Measurements from ENCODE around the gene CCDC86. TPM values are rescaled to one million over a fixed set of nuclear protein-coding genes. Genes with fewer than 3 reads are reported as not detected.

Gene CCDC86
- 21.1 TPM for polyA plus RNA-seq

DNA sequence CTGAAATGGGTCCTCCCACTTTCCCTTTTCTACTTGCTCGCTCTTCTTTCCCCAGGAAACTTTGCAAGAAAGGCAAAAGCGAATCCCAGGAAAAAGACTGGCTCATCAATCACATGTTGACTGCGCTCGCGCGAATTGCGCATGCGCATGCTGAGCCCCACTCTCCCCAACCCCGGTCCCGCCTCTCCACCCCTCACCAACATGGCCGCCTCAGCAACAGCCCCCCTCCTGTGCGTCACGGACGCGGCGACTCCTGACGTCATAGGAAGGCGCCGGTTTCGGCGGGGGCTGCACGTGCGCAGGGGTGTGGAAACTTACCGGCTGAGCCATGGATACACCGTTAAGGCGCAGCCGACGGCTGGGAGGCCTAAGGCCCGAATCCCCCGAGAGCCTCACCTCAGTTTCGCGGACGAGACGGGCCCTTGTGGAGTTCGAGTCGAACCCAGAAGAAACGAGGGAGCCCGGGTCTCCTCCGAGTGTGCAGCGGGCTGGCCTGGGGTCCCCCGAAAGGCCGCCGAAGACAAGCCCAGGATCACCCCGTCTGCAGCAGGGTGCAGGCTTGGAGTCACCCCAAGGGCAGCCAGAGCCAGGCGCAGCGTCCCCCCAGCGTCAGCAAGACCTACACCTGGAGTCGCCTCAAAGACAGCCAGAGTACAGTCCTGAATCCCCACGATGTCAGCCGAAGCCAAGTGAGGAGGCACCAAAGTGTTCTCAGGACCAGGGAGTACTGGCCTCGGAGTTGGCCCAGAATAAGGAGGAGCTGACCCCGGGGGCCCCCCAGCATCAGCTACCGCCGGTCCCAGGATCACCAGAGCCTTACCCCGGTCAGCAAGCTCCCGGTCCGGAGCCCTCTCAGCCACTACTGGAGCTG, at the start of gene CCDC86:
Gene CCDC86 (plus strand): TSS at position 317 of the 871 bp plus-strand sequence. CDS start 12 bp downstream, at position 329.
- Mint-ChIP-seq H3K4me3 (peak within 1 kb of the TSS; percentile 74 to 100 (median 92)), H3K27ac (peak within 1 kb of the TSS; percentile 85 to 98 (median 95)), H3K36me3 (peaks cover 4% of the 10 kb centered on the region), H3K4me1 (peaks cover 26 to 35% (median 31%) of the 10 kb centered on the region in 3 donors), H3K27me3 (no peaks in the 10 kb centered on the region), H3K9me3 (no peaks in the 10 kb centered on the region)

DNA sequence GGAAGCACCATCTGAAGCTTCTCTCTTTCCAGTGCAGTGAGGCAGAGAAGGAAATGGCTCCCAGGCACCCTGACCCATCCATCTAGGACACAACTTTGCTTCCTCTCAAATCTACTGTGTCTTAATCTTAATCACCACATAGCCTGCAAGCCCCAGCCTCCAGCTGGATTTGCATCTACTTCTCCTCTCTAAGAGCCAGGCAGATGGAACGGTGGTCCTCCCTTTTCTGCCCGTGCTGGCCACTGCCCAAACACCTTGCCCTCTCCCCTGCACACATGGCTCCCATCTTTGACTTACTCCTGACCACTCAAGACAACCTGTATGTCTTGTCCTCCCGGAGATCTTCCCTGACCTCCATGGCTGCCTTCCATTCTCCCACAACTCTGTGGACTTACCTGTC, 49.4 kb upstream of the CCDC86 start:
- Mint-ChIP-seq H3K4me3 (no peak overlapping the region), H3K4me1 (no peaks in the 10 kb centered on the region), H3K27ac (no peak overlapping the region), H3K27me3 (peaks cover 4% of the 10 kb centered on the region), H3K36me3 (no peaks in the 10 kb centered on the region), H3K9me3 (no peaks in the 10 kb centered on the region)

DNA sequence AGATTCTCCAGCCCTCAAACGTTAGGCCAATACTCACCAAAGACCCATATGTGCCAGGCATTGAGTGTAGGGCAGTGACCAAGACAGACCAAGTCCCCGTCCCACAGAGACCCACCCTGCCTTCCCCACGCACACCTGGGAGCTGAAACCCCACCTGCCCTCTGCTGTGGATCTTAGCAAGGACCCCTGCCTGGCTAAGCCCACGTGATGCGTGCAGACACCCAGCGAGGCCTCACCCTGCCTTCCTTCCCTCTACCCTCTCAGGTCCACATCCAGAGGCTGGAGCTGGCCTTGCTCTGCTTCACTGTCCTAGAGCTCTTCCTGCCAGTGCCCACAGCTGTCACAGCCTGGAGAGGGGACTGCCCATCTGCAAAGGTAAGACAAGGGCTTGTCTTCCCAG, 46.6 kb upstream of the CCDC86 start:
- Mint-ChIP-seq H3K4me1 (no peaks in the 10 kb centered on the region), H3K27me3 (peaks cover 4% of the 10 kb centered on the region), H3K27ac (no peak overlapping the region), H3K4me3 (no peak overlapping the region), H3K36me3 (no peaks in the 10 kb centered on the region), H3K9me3 (no peaks in the 10 kb centered on the region)

GRCh38 chr11:60797846-60798630, 43.9 kb upstream of the CCDC86 start:
- Mint-ChIP-seq H3K4me3 (no peak overlapping the region), H3K9me3 (no peaks in the 10 kb centered on the region)

DNA sequence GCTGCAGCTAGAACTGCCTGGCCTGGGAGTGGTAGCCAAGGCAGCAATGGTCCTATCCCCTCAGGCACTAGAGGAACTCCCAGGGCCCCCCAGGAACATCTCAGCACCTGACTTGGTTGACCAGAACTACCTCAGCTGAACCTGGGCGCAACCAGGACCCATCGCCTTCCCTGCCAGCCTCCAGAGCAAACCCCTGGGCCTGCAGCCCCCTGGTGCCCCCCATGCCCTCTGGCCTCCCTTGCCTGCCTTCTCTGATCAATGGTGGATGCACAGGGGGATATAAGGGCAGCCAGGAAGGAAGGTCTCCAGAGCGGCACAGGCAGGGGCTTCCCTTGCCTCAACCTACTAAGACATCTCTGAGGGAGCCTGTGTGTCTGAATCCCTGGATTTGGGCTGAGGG, 43.3 kb upstream of the CCDC86 start:
- H3K4me3 Mint-ChIP-seq: no peak overlapping the region
- H3K9me3 Mint-ChIP-seq: no peaks in the 10 kb centered on the region
- no peaks in the 10 kb centered on the region for H3K4me1 Mint-ChIP-seq
- H3K27me3 Mint-ChIP-seq: peaks cover 6% of the 10 kb centered on the region
- H3K27ac Mint-ChIP-seq: no peak overlapping the region
- H3K36me3 Mint-ChIP-seq: no peaks in the 10 kb centered on the region

More at GRCh38 chr11:60797846-60798630, 43.9 kb upstream of the CCDC86 start:
- no peaks in the 10 kb centered on the region for H3K36me3 Mint-ChIP-seq
- no peaks in the 10 kb centered on the region for H3K4me1 Mint-ChIP-seq
- H3K27me3 Mint-ChIP-seq: peaks cover 4% of the 10 kb centered on the region
- no peak overlapping the region for H3K27ac Mint-ChIP-seq

DNA sequence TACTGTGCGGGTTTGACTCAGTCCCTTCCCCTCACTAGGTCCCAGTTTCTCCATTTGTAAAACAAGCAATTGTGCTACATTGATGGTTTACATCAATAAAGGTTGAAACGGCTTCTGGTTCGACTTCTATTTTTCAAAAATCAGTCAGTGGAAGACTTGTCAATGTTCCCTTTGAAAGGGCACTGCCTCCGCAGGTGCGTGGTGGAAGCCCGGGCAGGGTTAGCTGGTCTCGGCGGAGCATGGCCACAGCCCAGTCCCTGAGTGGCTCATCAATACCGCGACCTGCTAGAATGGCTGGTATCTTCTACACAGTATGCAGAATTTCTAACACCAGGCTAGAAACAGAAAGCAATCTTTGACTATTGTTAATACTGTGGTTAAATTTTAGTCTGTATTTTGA, 40.7 kb upstream of the CCDC86 start:
- no peaks in the 10 kb centered on the region for H3K36me3 Mint-ChIP-seq
- H3K4me1 Mint-ChIP-seq: no peaks in the 10 kb centered on the region
- peaks cover 4% of the 10 kb centered on the region for H3K27me3 Mint-ChIP-seq

GRCh38 chr11:60803273-60803936, 38.5 kb upstream of the CCDC86 start:
- H3K36me3 Mint-ChIP-seq: peaks cover 3% of the 10 kb centered on the region
- H3K4me3 Mint-ChIP-seq: no peak overlapping the region
- H3K9me3 Mint-ChIP-seq: no peaks in the 10 kb centered on the region
- no peaks in the 10 kb centered on the region for H3K4me1 Mint-ChIP-seq
- peaks cover 3% of the 10 kb centered on the region for H3K27me3 Mint-ChIP-seq
- H3K27ac Mint-ChIP-seq: no peak overlapping the region

More for the DNA sequence above, 40.7 kb upstream of the CCDC86 start:
- Mint-ChIP-seq H3K9me3 (no peaks in the 10 kb centered on the region), H3K27ac (no peak overlapping the region), H3K4me3 (no peak overlapping the region)

- H3K27me3 Mint-ChIP-seq: peaks cover 17% of the 10 kb centered on the region
- peaks cover 3% of the 10 kb centered on the region for H3K36me3 Mint-ChIP-seq
- no peak overlapping the region for H3K27ac Mint-ChIP-seq
- H3K4me1 Mint-ChIP-seq: no peaks in the 10 kb centered on the region
- peaks cover 2 to 4% (median 3%) of the 10 kb centered on the region in 3 donors for H3K9me3 Mint-ChIP-seq
- no peak overlapping the region for H3K4me3 Mint-ChIP-seq
Measured at GRCh38 chr11:60809249-60809648, 32.7 kb upstream of the CCDC86 start.

DNA sequence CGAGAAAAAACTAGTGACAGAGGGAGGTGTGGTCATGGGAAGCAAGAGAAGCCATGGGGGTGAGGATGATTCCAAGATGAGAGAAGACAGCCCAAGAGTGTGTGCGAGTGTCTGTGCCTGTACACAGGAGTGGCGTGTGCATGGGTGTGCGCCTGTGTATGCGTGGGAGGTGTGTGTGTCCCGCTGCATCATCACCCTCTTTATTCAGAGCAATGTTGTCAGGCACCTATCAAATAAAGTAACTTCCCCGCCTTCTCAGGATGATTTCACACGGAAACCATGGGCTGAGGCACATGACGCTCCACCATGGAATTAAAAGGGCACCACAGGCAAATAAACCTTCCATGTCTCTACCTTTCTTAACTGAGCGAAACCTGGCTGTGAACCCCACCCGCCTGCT, 32.2 kb upstream of the CCDC86 start:
- Mint-ChIP-seq H3K27me3 (peaks cover 17% of the 10 kb centered on the region), H3K36me3 (peaks cover 3% of the 10 kb centered on the region), H3K4me1 (no peaks in the 10 kb centered on the region), H3K4me3 (no peak overlapping the region), H3K27ac (no peak overlapping the region), H3K9me3 (peaks cover 2 to 4% (median 3%) of the 10 kb centered on the region in 3 donors)

- H3K4me1 Mint-ChIP-seq: no peaks in the 10 kb centered on the region
- H3K27me3 Mint-ChIP-seq: peaks cover 17% of the 10 kb centered on the region
- peaks cover 3% of the 10 kb centered on the region for H3K36me3 Mint-ChIP-seq
- no peak overlapping the region for H3K27ac Mint-ChIP-seq
- H3K9me3 Mint-ChIP-seq: peaks cover 2 to 4% (median 3%) of the 10 kb centered on the region in 3 donors
- no peak overlapping the region for H3K4me3 Mint-ChIP-seq
Measured at GRCh38 chr11:60810151-60810550, 31.8 kb upstream of the CCDC86 start.

DNA sequence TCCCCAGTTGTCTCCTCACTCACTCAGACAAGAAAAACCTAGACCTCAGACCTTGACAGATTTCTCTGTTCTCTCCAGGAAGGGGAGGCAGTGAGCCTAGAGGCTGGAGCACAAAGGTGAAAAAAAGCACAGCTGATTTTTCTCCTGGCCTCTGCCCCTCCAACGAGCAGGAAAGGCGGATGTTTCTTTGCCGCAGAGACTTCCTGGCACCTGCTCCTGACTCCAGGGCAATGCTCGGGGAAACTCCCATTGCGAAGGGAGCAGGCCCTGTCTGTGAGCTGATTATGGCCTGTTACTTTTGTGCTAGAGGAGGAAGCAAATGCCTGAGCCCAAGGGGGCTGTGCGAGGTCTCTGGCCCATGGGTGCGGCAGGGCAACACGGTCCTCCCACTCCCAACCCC, 31.3 kb upstream of the CCDC86 start:
- H3K4me1 Mint-ChIP-seq: no peaks in the 10 kb centered on the region
- H3K27ac Mint-ChIP-seq: no peak overlapping the region
- peaks cover 3% of the 10 kb centered on the region for H3K36me3 Mint-ChIP-seq
- H3K9me3 Mint-ChIP-seq: peaks cover 2 to 4% (median 3%) of the 10 kb centered on the region in 3 donors
- H3K27me3 Mint-ChIP-seq: peaks cover 17% of the 10 kb centered on the region
- no peak overlapping the region for H3K4me3 Mint-ChIP-seq

DNA sequence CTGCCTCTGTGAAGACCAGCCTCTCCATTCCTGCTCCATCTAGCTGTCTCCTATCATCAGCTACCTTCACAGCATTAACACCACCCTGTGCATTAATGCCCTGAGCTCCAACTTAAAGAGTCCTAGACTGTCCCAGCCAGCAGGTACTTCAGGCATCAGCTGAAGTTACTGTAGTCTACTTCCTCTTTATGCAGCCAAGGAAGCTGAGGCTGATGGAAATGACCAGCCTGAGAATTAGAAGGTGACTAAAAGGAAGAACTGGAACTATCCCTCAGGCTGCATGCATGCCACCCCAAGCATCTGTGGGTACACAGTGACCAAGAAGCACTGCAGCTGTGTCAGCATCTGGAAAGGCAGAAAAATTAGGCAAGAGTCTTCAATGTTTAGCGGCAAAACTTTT, 28.6 kb upstream of the CCDC86 start:
- no peak overlapping the region for H3K27ac Mint-ChIP-seq

GRCh38 chr11:60814112-60814511, 27.8 kb upstream of the CCDC86 start:
- peaks cover 1% of the 10 kb centered on the region for H3K36me3 Mint-ChIP-seq
- peaks cover 19% of the 10 kb centered on the region for H3K27me3 Mint-ChIP-seq
- H3K9me3 Mint-ChIP-seq: peaks cover 5 to 13% (median 11%) of the 10 kb centered on the region in 3 donors
- H3K27ac Mint-ChIP-seq: no peak overlapping the region
- H3K4me3 Mint-ChIP-seq: no peak overlapping the region
- H3K4me1 Mint-ChIP-seq: no peaks in the 10 kb centered on the region

More for the DNA sequence above, 28.6 kb upstream of the CCDC86 start:
- peaks cover 19% of the 10 kb centered on the region for H3K27me3 Mint-ChIP-seq
- H3K4me3 Mint-ChIP-seq: no peak overlapping the region
- H3K9me3 Mint-ChIP-seq: peaks cover 5 to 13% (median 11%) of the 10 kb centered on the region in 3 donors
- H3K4me1 Mint-ChIP-seq: no peaks in the 10 kb centered on the region
- H3K36me3 Mint-ChIP-seq: peaks cover 1% of the 10 kb centered on the region

GRCh38 chr11:60816590-60817157, 25.2 kb upstream of the CCDC86 start:
- Mint-ChIP-seq H3K9me3 (peaks cover 5 to 13% (median 11%) of the 10 kb centered on the region in 3 donors), H3K36me3 (peaks cover 1% of the 10 kb centered on the region), H3K4me1 (no peaks in the 10 kb centered on the region), H3K4me3 (no peak overlapping the region), H3K27ac (no peak overlapping the region), H3K27me3 (peaks cover 8% of the 10 kb centered on the region)
